Tongue (tissue), 2 donors: Measurements from ENCODE around the gene SLC35G1. TPM values are rescaled to one million over a fixed set of nuclear protein-coding genes. Genes with fewer than 3 reads are reported as not detected.

Source experiments
- DNase-seq: peaks from one replicate; pipeline ENCODE4 v3.0.0-alpha.2; 2015
- total RNA-seq: library from RNA; depleted of rRNA; stranded (reverse); fragments of >200 nt; gene quantifications from one replicate; pipeline ENCODE4 v1.2.3, GENCODE V29; 2014

SLC35G1 gene
- total RNA-seq, 1 donor from 2014 or later = 8.2 TPM

DNA sequence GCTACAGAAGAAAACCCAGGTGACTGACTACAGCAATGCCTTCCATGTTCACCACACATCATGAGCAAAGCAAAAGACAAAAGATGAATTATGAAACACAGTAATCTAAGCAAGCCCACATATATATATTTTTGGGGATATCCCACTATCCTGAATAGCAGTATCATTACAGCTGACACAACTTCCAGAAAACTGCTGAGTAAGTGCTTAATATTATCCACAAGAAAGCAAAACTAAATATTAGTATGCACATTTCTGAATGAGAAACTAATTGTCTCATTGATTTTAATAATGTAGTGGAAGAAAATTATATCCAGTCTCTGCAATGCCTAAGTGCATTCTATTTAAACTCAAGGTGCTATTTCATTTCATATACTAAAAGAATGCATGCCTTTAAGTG lies 14.5 kb upstream of the SLC35G1 start:
- no peak for DNase-seq

DNA sequence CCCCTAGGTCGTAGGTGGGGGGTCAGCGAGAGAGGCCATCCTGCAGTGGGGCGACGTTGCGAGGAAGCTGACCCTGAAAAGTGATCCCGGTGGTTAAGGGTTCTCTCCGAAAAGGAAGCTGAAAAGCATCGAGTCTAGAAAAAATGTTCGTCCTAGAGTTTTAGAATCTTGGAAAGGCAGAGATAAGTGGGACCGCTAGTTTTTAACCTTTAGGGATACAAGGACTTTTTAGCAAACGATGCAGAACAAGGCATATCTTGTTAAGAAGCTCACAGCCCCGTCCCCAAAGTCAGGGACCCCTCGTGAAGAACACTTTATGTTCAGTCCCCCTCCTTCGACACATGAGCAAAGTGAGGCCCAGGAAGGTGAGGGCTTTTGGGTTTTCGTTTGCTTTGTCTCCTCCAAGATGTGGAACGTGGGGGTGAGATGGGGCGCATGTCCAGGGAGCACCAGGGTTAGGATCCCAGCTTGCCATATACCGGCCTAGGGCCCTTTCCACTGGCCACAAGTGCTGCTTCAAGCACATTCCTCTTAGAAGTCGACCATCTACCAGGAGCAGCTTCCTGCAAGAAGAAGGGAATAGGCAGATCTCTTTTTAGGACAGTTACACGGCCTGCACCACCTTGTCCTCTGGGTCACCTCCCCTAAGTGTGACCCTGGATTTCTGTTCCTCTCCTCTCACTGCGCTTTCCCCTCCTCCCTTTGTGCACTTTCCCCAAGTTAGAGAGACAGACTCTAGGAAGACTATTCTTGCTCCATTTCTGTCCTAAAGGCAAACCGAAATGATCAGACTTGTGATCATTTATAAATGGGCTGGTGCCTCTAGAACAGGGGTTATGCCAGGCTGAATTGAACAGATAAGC lies 969 bp downstream of the SLC35G1 start:
- DNase-seq = peak; percentile 8

DNA sequence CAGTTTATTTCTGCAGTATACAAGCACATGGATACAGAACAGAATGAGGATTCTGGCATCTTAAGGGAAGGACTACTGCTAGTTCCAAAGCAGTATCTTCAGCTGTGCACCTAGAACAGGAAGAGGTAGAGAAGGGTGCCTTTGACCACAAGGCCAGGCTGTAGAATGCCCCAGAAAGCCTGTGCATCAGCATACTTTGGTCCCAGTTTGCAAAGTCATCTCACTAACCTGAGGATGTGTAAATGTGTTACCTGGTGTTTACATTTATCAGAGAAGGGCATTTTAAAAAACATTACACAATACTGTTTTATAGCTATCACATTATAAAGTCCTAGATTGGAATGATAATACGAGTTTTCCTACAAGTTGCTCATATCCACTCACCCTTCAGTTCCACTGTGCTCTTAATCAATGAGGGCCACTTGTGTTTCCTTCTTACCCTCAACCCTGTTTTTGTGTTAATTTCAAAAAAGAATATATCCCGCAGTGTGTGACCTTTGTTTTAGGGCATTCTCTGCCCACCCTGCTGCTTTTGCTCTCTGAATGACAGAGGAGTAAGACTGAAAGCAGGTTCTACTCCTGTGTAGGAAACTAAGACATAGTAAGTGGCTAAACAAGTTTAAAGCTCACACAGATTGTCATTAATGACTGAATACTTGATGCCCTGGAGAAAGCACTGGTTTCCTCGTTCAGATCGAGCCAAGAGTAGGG lies 3.4 kb downstream of the SLC35G1 start:
- no peak for DNase-seq

DNA sequence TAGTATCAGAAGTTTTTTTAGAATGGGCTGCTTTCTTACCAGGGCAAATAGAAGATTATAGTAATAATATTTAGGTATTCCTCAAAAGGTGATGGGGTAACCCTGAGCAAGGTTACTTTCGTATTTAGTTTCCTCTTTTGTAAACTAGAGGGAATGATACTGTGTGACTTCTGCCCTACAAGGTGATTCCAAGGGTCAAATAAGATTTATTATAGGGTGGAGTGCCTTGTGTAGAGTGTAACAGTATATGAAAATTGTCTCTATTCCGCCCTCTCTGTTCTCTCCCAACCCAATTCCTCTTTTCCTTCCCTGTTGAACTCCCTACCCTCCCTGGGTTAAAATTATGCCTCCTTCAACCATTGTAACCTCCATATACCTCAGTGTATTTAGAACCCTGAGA lies 5.3 kb downstream of the SLC35G1 start:
- no peak for DNase-seq

DNA sequence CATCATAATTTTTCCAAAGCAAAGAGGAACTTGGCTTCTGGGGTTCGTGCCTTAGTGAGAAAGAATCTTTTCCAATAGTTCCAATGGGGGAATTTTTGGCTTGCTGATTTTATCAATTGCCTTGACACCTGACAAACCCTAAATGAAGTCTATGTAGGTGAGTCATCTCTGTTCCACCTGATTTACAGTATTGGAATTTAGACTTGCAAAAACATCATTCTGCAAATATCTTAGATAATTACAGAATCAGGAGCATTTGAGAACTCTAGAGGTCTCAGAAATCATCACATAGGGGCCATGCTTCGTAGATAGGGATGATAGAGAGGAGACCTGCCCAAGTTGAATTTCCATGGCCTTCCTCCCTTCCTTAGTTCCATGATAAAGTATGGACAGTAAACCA lies 9.3 kb downstream of the SLC35G1 start:
- DNase-seq = no peak

DNA sequence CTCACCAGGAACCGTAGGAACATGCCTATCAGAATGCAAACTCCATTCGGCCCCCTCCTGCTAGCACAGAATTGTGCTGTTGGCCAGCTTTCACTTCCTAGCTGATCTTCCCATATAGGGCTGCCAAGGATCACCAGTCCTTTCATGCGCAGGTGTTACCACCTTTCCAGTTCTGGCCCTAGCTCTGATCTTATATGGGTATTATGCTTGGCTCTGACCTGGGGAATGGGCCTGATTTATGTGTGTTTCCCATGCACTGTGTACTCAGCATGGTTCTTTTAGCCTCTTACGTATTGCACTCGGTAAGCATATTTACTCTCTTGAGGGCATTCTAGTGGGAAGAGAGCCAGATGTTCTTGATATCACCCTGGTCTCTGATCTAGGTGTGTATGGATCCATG lies 11.1 kb downstream of the SLC35G1 start:
- DNase-seq = no peak

DNA sequence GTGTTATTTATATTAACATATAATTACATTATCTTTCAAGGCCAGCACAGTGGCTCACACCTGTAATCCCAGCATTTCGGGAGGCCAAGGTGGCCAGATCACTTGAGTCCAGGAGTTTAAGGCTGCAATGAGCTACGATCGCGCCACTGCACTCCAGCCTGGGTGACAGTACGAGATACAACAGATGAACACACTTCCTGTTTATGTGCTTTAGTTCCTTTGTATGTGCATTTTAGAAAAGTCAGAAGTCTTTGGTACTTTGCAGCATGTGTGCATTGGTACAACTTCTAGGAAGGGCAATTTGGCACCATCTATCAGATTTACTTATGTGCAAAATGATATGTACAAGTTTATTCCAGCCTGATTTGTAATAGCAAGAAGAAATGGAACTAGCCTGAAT lies 13.3 kb downstream of the SLC35G1 start:
- no peak for DNase-seq

DNA sequence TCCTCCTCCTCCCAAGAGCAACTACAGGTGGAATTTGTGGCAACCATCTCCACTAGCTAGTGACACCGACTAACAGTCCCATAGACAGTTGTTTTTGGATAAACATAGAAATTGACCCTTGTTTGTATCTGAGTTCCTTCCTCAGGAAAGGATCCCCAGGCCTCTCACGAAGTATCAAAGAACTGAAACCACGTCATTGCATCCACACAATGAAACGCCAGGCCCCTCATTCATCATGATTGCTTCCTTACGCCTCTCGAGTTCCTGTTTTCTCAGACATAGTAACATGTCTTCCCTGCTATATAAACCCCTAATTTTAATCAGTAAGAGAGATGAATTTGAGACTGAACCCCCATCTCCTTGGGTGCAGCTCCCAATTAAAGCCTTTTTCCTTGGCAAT lies 18.1 kb downstream of the SLC35G1 start:
- no peak for DNase-seq

DNA sequence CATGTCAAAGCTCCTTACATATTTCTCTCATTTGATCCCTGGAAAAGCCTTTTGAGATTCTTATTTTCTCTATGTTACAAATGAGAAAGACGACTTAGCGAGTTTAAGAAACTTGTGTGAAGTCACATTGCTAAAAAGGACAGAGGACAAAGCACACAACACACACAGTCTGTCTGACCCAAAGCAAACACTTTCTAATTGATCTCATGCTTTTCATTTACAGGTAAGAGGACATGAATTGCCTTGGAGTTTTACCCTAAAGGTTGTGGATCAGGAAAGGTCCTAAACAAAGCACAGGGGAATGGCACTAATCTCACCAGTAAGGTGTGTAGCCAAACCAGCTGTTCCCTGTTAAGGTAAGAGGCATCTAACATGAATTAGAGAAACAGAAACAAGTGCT lies 18.7 kb downstream of the SLC35G1 start:
- DNase-seq = no peak

DNA sequence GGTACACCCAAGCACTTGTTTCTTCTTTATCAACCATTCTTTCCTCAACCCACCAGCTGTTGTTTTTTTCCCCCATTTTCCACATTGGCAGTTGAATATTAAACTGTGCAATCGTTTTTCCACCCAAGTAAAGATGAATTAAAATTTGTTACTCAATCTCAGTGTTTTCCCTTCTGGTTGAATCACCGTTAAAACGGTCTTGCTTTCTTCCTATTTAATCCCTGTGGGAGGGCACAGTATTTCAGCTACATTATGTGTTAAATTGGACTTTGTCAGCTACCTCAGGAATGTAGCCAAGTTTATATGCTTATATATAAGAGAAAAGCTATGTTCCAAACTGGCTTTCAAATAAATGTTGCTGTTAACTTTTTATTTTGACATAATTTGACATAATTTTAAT lies 19.9 kb downstream of the SLC35G1 start:
- no peak for DNase-seq

DNA sequence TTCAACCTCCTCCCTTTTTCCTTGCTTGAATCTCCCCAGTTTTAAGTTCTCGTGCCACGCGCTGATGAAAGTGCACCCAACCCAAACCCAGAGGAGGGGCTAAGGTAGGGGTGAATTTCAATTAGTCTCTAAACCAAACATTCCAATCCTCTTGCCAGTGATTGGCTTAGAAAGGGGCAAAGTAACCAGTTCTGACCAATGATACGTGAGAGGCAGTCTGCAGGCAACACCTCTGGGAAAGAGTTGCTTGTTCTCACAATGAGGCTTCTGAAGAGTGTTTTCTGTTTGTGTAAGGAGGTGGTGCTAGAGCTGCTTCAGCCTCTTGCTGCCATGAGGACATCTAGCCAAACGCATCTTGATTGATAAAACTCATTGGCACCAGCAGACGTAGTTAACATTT lies 21.8 kb downstream of the SLC35G1 start:
- no peak for DNase-seq

DNA sequence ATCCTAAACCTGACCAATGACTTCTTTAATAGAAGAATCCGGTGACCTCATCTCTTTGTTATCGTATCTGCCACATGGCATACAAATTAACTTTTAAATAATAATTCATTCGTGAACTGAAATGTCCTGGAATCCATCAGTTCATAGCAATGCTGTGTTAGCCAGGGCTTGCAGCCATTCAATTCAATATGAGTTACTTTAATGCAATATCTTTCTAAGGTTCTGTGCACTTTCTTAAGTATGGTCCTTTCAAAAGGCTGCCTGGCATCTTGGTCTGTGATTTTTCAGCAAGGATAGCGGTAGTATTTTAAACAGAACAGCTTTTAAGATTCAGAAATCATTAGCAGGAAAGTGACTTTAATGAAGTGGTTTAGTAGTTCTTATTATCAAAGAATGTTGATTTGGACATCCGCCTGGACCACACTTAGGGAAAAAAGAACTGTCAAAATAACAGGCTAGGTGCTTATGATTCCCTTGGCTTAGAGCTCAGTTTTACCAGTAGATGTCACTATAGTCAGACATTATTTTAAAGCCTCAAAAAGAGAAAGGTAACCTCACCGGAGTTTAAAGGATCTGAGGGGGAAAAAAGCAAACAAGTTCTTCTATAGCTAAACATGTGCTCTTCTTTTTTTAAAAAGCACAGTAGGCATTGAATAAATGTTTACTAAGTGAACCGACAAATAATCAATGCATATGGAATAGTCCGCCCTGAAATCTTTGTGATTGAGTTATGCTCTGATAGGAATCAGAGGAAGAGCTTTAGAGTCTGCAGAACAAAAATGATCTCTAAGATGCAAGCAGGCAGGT lies 22.7 kb downstream of the SLC35G1 start:
- DNase-seq = peak; percentile 71

DNA sequence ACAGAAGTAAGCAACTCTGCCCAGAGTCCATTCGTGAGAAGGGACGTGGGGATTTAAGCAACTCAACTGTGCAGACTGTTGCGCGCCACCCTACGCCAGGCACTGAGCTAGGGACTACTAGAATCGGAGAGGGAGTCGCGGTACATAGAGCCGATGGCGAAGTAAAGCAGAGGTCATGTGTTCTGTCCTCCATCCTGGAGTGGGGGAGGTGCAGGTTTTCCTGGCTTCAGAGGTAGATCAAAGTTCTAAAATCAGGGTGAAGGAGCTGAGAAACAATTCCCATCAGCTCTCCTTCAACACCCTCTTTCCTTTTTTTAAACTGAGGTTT lies 23.2 kb downstream of the SLC35G1 start:
- no peak for DNase-seq

DNA sequence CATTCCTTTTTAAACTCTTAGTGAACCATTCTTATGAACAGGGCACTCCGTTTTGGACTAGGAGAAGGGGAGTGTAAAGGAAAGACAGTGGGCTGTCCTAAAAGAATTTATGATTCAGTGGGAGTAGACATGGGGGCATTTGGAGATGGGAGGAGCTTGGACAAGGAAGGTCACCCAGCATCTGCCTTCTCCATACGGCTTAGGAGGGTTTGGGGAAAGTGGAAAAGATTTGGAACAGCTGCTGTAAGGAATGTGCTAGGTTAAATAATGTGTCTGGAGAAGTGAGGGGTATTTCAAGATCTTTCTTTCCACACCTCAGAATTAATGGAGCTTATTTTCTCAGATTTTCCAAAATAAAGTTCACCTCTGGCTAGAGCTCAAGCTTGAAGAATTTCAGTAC lies 24.0 kb downstream of the SLC35G1 start:
- DNase-seq = peak; percentile 63

DNA sequence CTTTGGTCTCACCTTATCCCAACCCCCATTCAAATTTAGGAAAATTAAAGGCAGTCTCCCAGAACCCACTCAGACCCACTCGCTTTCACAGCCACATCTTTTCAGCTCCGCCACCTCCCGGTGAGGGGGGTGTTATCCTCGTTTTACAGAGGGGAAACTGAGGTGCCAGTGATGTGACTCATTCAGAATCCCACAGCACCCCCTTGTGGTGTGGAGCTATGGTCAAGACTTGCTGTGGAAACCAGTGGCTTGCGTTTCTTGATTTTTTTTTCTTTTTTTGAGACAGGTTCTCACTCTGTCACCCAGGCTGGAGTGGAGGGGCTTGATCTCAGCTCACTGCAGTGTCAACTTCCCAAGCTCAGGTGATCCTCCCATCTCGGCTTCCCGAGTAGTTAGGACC lies 27.6 kb downstream of the SLC35G1 start:
- no peak for DNase-seq

DNA sequence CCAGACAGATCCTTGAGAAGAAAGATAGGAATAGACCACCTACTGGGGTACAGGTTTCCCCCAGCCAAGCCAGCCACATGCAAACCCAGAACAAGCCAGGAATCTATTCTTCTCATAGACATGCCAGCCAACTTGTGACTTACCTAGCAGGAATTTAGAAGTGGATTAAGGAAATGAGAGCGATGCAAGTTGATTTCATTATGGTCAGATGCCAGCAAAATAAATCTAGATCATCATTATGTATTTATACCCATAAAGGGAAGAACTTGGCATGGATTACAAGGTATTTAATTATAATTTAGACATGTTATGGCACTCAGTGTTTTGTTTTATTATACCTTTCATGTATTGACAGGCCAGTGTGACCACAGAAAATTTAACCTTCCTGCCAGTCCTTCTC lies 32.8 kb downstream of the SLC35G1 start:
- DNase-seq = no peak

DNA sequence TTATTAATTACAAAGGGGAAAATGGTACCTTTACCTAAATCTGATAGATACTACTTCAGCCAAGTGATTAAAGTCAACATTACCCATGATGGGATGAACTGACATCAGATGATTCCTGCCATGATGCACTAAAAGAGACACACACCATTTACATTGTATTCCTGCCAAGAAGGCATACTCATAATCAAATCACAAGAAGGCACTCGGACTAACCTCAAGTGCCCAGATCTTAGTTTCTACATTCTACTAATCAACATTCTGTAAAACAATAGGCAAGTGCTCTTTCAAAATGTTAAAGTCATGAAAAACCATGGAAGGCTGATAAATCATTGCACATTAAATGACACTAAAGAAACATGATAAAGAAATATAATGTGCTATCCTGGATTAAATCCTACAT lies 44.4 kb downstream of the SLC35G1 start:
- no peak for DNase-seq

DNA sequence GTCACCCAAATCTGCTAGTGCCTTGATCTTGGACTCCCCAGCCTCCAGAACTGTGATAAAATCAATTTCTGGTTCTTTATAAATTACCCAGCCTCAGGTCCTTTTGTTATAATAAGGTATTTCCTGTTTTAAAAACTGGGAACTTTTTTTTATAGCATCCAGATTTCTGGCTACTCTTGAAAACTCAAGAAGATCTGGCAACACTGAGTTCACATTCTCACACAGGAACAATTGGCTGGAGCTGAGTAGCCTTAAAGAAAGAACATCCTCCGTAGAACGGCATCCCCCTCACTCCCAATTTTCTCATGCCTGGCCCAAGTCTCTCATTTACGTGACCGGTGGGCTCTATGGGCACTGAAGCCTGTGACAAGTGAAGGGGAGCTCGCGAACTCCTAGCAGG lies 47.1 kb downstream of the SLC35G1 start:
- peak; percentile 19 for DNase-seq

DNA sequence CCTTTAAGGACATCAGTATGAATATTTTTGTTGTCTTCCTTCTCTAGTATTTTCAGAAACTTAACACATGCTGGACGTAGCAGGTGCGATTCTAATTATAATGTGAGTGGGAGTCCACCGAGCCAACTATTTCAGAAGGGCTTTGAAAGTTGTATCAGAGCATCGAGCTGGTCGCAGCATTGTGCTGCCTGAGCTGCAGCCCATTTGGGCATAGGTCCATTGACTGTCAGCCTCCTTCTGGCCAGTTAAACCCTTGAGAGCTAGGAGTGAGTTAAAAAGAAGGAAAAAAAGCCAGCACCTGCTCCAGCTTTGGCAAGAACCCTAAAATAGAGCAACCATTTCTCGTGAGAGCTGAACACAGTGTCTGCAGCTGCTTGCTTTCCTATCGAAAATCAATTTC lies 47.8 kb downstream of the SLC35G1 start:
- DNase-seq = peak; percentile 83

DNA sequence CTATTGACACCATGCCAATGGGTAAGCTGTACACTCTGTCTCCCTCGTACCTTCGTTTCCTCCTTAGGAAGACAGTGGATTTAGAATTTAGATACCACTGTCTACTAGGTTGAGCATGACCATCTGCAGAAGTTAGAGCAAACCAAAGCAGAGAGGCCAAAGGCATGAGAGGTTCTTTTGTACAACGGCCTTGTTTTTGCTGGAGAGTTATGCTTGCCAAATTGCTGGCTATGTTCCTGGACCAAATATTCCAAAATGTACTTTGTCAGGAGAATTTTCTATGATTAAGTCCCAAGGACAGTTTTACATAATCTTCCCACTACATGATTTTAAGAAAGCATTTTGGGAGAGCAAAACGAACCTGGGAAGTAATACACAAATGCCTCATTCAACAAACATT lies 52.0 kb downstream of the SLC35G1 start:
- peak; percentile 25 for DNase-seq

DNA sequence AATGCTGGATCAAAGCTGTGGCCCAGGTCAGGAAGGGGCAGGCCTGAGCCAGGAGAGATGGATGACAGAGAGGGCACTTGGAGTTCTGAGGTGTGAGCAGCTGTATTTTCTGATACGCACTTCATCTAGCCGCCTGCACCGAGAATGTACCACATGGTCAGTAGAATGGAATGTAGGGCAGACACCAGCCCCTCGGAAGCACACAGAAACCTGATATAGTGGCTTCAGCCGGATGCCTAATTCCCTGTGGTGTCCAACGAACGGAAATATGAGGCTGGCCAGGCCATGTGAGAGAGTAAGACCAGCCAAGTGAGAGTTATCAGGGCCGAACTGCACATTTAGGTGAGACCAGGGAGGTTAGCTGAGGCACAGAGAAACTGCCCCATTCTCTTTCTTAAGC lies 53.3 kb downstream of the SLC35G1 start:
- DNase-seq = peak; percentile 86

DNA sequence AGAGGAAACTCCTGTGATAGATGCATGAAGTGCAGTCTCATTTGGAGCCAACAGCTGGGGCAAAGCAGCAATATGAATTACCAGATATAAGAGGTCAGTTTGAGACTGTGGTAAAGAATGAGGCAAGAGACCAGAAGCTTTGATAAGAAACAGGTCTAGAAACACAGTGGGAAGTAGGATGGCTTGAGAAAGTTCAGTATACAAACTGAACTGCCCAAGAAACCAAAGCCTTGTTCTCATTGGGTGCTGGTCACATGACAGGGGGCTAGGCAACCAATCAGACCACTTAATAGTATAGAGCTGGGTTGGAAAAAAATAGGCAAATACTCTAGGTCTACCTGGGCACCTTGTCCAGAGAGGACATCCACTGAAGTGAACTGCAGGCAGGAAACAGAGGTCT lies 53.7 kb downstream of the SLC35G1 start:
- DNase-seq = no peak

DNA sequence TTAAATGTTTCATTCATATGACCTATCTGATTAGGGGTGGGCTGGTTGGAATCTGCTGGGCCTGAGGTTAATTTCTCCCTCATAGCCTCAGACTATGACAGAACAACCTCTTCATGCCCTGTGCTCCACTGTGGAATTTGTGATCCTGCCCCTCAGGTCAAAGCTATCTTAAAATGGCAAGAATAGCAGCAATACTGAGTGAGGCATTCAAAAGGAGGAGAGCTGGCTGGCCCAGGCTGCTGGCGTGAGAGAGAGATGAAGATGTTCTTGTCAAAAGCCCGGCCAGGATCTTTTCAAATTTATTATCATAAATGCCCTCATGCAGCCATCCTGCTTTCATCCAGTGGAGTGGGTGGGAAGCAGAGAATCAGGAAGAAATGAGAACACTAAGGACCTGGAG lies 58.1 kb downstream of the SLC35G1 start:
- DNase-seq = no peak
